ENCODE data around the gene CCDC82.

Gene CCDC82

DNA sequence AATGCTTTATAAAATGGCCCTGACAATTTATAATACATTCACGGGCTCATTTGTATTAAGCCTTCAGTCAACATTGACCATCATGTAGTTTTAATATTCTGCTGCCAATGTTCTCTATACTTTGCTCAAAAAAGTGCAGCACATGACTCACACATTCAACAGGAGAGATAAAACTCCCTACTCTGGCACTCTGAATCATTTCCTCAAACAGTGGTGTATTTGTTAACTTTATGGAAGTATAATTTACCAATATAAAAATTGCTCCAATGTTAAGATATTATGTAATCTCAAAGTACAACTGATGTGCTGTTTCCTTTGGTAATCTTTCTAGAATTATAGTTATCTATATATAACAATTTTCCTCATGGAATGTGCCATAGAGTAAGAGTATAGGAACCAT is 86.6 kb downstream of the CCDC82 start:
- no peak for DNase-seq
